Coronary artery (tissue), 2 donors: Measurements from ENCODE around the gene AFF2.

Source experiments
- DNase-seq: peaks from one replicate; pipeline ENCODE4 v3.0.0-alpha.2; 2017; ENCODE audit warnings: low spot score
- H3K27ac ChIP-seq, 2 donors: fragments of 200-600 bp; sonication (generic); one replicate each; pipeline ENCODE4 v1.5.1; 2016 to 2019
- H3K4me3 ChIP-seq: fragments of 200-600 bp; sonication (generic); 2 replicates; pipeline ENCODE4 v1.5.1; 2016; ENCODE audit warnings: mild to moderate bottlenecking, moderate library complexity
- TF ChIP-seq, protein P1 (sequence below): fragments of 200-600 bp; sonication (generic); IDR thresholded peaks from one replicate; pipeline ENCODE4 v1.5.1; 2019; ENCODE audit warnings: antibody characterized with exemption

Gene AFF2

DNA sequence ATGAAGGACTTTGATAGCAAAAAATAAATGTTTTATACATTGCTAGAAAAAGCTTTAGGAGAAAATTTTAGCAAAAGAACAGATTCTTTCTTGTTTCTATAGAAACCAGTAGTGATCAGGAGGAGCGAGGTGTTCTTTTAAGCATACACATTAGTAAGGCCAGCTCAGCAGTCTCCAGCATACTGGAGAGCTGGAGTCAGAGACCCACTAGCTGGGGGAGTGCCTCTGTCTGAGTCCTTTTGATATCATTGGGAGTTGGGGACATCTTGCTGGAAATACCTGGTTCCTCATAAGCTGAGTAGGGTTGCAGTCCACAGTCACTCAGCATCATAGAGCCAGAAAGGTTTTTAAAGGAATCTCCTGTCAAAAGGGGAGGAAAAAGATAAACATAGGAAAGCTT lies 67.4 kb downstream of the AFF2 start:
- DNase-seq, result no peak
- no peak overlapping the region for H3K4me3 ChIP-seq
- TF ChIP-seq, protein P1, sequence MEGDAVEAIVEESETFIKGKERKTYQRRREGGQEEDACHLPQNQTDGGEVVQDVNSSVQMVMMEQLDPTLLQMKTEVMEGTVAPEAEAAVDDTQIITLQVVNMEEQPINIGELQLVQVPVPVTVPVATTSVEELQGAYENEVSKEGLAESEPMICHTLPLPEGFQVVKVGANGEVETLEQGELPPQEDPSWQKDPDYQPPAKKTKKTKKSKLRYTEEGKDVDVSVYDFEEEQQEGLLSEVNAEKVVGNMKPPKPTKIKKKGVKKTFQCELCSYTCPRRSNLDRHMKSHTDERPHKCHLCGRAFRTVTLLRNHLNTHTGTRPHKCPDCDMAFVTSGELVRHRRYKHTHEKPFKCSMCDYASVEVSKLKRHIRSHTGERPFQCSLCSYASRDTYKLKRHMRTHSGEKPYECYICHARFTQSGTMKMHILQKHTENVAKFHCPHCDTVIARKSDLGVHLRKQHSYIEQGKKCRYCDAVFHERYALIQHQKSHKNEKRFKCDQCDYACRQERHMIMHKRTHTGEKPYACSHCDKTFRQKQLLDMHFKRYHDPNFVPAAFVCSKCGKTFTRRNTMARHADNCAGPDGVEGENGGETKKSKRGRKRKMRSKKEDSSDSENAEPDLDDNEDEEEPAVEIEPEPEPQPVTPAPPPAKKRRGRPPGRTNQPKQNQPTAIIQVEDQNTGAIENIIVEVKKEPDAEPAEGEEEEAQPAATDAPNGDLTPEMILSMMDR, result no peak
- no peak overlapping the region for H3K27ac ChIP-seq

DNA sequence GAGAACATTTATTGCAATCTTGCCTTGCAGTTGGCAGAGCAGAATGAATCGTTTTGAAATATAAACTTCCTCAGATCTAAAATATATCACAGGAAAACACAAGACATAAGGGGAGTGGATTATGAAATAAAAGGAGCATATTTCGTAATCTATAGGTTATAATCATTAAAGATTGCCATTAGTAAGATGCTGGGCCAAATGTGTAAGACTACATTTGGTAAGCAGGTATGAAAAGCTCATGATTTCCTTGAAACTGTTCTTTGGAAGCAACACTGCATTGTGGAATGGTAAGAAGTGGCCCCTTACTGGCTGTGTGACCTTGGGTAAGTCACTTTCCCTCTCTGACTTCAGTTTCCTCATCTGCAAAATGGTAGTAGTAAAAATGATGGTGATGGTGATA lies 68.3 kb downstream of the AFF2 start:
- no peak overlapping the region for H3K27ac ChIP-seq
- DNase-seq, result no peak
- H3K4me3 ChIP-seq, result no peak overlapping the region
- TF ChIP-seq, protein P1, result no peak

DNA sequence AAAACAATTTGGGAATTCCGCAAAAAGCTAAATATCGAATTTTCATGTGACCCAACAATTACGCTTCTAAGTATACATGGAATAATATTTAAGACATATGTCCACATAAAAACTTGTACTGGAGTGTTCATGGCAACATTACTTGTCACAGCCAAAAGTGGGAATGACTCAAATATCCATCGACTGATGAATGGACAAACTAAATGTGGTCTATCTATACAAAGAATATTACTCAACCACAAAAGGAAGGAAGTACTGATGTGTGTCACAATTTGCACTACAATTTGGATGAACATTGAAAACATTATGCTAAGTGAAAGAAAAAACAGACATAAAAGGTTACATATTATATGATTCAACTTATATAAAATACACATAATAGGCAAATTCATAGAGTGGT lies 71.9 kb downstream of the AFF2 start:
- no peak for DNase-seq
- H3K4me3 ChIP-seq, result no peak overlapping the region
- TF ChIP-seq, protein P1, result no peak
- H3K27ac ChIP-seq, result no peak overlapping the region

DNA sequence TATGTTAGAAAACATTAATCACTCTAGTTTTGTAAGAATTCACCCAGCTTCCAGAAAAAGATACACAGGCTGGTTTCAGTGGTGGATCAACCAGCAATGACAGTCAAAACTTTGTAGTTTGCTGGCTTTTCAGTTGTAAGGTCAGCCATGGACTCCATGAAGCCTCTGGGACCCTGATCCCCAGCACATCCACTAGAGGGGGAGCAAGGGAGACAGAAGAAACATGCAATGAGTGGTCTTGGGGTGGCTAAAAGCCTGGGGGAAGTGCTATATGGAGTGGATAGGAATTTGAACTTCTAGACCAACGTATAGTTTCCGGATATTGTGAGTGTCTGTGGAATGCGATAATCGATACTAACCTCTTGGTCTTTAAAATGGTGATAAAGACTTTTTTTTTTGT lies 72.7 kb downstream of the AFF2 start:
- DNase-seq, result no peak
- no peak overlapping the region for H3K27ac ChIP-seq
- TF ChIP-seq, protein P1, result no peak
- H3K4me3 ChIP-seq, result no peak overlapping the region

DNA sequence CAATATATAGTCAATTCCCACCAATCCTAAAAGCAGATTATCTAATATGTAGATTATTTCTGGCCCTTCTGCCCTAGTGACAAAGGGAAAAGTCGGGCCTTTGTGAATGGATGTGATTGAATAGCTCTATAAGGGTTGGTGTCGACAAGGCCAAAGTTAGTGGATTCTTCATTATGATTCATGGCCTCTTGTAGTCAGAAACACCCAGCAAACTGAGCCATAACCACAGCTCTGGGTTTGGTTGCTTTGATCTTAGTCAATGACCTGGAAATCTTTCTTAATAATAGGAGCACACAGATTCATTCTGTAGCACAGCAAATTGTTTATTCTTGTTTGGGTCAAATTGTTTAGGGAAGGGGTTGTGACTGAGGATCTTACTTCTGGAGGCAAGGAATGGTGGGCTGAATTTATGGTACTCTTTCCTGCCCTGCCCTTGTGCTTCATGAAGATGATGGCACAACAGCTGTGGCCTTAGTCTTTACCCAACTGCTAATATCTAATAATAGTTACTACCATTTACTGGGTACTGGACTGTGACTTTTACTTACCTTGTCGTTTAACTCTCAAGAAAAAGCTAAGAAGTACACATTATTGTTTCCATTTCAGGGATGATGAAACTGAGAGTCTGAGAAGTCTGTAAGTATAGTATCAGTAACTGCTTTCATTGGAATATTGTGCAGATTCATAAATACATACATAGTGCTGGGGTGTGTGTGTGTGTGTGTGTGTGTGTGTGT lies 74.0 kb downstream of the AFF2 start:
- DNase-seq, result no peak
- no peak overlapping the region for H3K4me3 ChIP-seq
- TF ChIP-seq, protein P1, result no peak
- H3K27ac ChIP-seq, result no peak overlapping the region

DNA sequence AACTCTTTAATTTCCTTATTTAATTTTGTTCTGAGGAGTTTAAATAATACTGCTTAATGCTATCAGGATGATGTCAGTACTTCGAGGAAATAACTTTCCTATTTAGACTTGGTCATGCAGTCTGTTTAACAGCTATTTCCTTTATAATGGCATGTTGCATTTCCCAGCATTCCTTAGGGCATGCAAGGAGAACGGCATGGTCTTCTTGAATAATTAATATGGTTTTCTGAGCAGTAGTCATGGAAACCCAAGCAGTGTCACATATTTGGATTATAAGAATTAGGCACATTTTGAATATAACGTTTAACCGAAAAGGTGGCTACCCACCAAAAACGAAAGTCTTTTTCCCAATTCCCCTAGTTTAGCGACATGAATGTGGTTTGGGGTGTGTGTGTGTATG lies 76.0 kb downstream of the AFF2 start:
- DNase-seq, result no peak
- TF ChIP-seq, protein P1, result no peak
- no peak overlapping the region for H3K4me3 ChIP-seq
- no peak overlapping the region for H3K27ac ChIP-seq

DNA sequence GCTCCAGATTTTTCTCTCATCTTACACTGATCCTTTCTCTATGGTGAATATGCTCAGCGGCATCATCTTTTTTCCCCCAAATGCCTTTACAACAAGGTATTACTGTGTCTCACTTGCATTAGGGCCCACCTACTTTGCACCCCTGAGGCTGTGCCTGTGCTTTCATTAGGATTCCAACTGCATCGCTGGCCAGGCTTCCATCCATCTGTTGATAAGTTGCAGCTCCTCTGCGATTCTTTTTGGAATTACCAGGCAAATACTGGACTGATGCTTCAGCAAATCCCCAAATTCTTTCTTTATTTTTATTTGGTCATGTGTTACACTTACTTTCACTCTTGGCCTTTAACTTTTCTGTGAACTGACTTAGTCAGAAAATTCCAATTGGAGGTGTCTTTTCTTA lies 77.3 kb downstream of the AFF2 start:
- no peak for DNase-seq
- no peak overlapping the region for H3K4me3 ChIP-seq
- H3K27ac ChIP-seq, result no peak overlapping the region
- TF ChIP-seq, protein P1, result no peak
